CD4-positive, alpha-beta T cell treated with Interferon gamma for 1 hour (primary cell): Measurements from ENCODE around the gene PXDC1.
"Not testable (repeated sequence)": the region's sequence is repeated elsewhere in the genome, so short reads cannot be mapped to it uniquely, and the experiment has no call there.

Experiments
- DNase-seq: peaks from one replicate; pipeline ENCODE4 v3.0.0-alpha.2; 2020

Gene PXDC1

GRCh38 chr6:3707751-3708412 is 43.6 kb downstream of the PXDC1 start:
- DNase-seq, result no peak

GRCh38 chr6:3707024-3707423 is 44.5 kb downstream of the PXDC1 start:
- no peak for DNase-seq

GRCh38 chr6:3706547-3706946 is 45.0 kb downstream of the PXDC1 start:
- no peak for DNase-seq

GRCh38 chr6:3701631-3702030 is 49.9 kb downstream of the PXDC1 start:
- DNase-seq, result no peak

GRCh38 chr6:3699231-3699630 is 52.3 kb downstream of the PXDC1 start:
- DNase-seq, result no peak

GRCh38 chr6:3698021-3698420 is 53.5 kb downstream of the PXDC1 start:
- DNase-seq, result no peak

- no peak for DNase-seq
Measured at GRCh38 chr6:3697609-3698008, 53.9 kb downstream of the PXDC1 start.

- DNase-seq, result no peak
Measured at GRCh38 chr6:3696525-3697088, 54.9 kb downstream of the PXDC1 start.

GRCh38 chr6:3695065-3695817 is 56.3 kb downstream of the PXDC1 start:
- no peak for DNase-seq

- no peak for DNase-seq
Measured at GRCh38 chr6:3693831-3694230, 57.7 kb downstream of the PXDC1 start.

- no peak for DNase-seq
Measured at GRCh38 chr6:3690506-3690905, 61.0 kb downstream of the PXDC1 start.

GRCh38 chr6:3687847-3688246 is 63.7 kb downstream of the PXDC1 start:
- DNase-seq, result no peak

GRCh38 chr6:3683331-3683730 is 68.2 kb downstream of the PXDC1 start:
- DNase-seq, result no peak

GRCh38 chr6:3678946-3679345 is 72.6 kb downstream of the PXDC1 start:
- no peak for DNase-seq

- not testable (repeated sequence) for DNase-seq
Measured at GRCh38 chr6:3677751-3678150, 73.8 kb downstream of the PXDC1 start.

GRCh38 chr6:3677351-3677750 is 74.2 kb downstream of the PXDC1 start:
- not testable (repeated sequence) for DNase-seq
